Thyroid gland (tissue), 4 donors: Measurements from ENCODE around the gene PPP4C. TPM values are rescaled to one million over a fixed set of nuclear protein-coding genes. Genes with fewer than 3 reads are reported as not detected.

Experiments
- DNase-seq, 2 donors: peaks; one replicate each; pipeline ENCODE4 v3.0.0-alpha.2; 2019
- H3K27ac ChIP-seq, 3 donors: fragments of 200-600 bp; sonication (generic); 1 replicate in 2 of 3; 2 replicates in 1 of 3; pipeline ENCODE4 v1.5.1; 2016 to 2019; ENCODE audit warnings: mild to moderate bottlenecking in 1 of 3, moderate library complexity in 1 of 3
- H3K27me3 ChIP-seq: fragments of 200-600 bp; sonication (generic); one replicate; pipeline ENCODE4 v1.5.1; 2019
- H3K36me3 ChIP-seq, 2 donors: fragments of 200-600 bp; sonication (generic); one replicate each; pipeline ENCODE4 v1.5.1; 2016 to 2019
- H3K4me1 ChIP-seq, 2 donors: fragments of 200-600 bp; sonication (generic); one replicate each; pipeline ENCODE4 v1.5.1; 2017 to 2019
- H3K4me3 ChIP-seq, 3 donors: fragments of 200-600 bp; sonication (generic); replicated peaks in 1 of 3; 1 replicate in 2 of 3; 2 replicates in 1 of 3; pipeline ENCODE4 v1.5.1; 2016; ENCODE audit warnings: mild to moderate bottlenecking in 1 of 3
- H3K9me3 ChIP-seq: fragments of 200-600 bp; sonication (generic); one replicate; pipeline ENCODE4 v1.5.1; 2017
- POLR2A ChIP-seq, 2 donors: fragments of 450-650 bp; IDR thresholded peaks; one replicate each; pipeline ENCODE4 v1.6.1; 2017; ENCODE audit warnings: antibody characterized with exemption in 2 of 2, mild to moderate bottlenecking in 2 of 2, moderate library complexity in 1 of 2
- WGBS, 2 donors: methylation state at CpG; one replicate each; pipeline ENCODE4 v1.1.5; 2017; 5-methylcytosine and 5-hydroxymethylcytosine counted together
- intact Hi-C: fragments of 100-400 bp; cut with DNase I; formaldehyde crosslinking; loops from one replicate; pipeline ENCODE4 v1.15.1; 2023
- total RNA-seq, 4 donors: library from RNA; depleted of rRNA; stranded (reverse); fragments of >200 nt; gene quantifications; one replicate each; pipeline ENCODE4 v1.2.3, GENCODE V29; 2016
- TF ChIP-seq, protein P1 (sequence below), 6 experiments: fragments of 200-600 bp in 3 of 6; fragments of 450-650 bp in 3 of 6; sonication (generic) in 3 of 6; IDR thresholded peaks; one replicate each; pipeline ENCODE4 v1.5.1; 2016 to 2019; ENCODE audit warnings: antibody characterized with exemption in 6 of 6, mild to moderate bottlenecking in 2 of 6, inconsistent platforms in 1 of 6, moderate library complexity in 1 of 6

The PPP4C gene
- total RNA-seq, 4 donors from 2014 or later: 43.6 to 59.9 (median 50.8) TPM

DNA sequence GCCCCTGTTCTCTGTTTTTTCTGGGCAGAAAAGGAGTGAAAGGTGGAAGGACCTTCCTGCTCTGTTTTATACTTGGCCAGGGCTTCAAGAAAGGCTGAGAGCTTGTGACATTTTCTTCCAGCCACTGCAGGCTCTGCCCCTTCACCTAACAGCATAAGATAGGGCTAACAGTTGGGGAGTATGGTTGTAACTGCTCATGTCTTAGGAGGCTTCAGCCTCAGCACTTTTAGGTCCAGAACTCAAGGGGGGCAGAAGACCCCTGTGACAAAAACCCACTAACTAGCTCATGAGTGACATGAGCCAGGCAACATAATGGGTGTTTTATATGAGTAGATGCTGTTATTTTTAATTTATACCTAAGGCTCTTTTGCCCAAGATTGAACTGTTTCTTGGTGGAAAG is 5.3 kb upstream of the PPP4C start:
- peaks cover 16 to 33% of the 10 kb centered on the region in 2 donors for H3K4me1 ChIP-seq
- no peak overlapping the region for H3K27ac ChIP-seq
- intact Hi-C loops: no loop called here
- no peak for DNase-seq
- no peak overlapping the region for H3K4me3 ChIP-seq
- H3K9me3 ChIP-seq: no peaks in the 10 kb centered on the region
- H3K36me3 ChIP-seq: peaks cover 48 to 59% of the 10 kb centered on the region in 2 donors
- H3K27me3 ChIP-seq: no peaks in the 10 kb centered on the region
- TF ChIP-seq POLR2A (IDR thresholded peaks at IDR 0.05): no peak

DNA sequence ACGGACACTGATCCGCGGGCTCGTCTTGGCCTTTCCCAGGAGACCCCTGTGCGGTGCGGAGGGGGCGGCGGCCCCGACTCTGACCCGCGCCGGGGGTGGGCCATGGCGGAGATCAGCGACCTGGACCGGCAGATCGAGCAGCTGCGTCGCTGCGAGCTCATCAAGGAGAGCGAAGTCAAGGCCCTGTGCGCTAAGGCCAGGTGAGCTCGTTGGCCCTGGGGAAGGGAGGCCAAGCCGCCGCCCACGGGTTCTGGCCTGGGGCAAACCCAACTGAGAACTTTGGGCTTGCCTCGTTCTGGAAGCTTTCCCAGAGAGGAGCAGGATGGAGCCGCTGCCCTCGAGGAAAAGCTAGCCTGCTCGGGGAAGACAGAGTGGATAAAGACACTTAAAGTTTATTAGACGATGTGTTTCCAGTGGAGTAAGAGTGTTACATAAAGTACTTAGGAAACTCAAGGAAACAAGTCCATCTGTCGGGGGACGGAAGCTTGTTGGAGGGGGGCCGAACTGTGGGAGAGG is 540 bp downstream of the PPP4C start:
- intact Hi-C loops: no loop called here
- Histone ChIP-seq H3K4me1 (peaks cover 12 to 17% of the 10 kb centered on the region in 2 donors), H3K36me3 (peaks cover 20 to 27% of the 10 kb centered on the region in 2 donors), H3K27ac (peak overlapping the region; percentile 77 to 92 (median 88)), H3K9me3 (no peaks in the 10 kb centered on the region), H3K4me3 (peak overlapping the region; percentile 68 to 98 (median 92)), H3K27me3 (no peaks in the 10 kb centered on the region)
- TF ChIP-seq, protein P1, sequence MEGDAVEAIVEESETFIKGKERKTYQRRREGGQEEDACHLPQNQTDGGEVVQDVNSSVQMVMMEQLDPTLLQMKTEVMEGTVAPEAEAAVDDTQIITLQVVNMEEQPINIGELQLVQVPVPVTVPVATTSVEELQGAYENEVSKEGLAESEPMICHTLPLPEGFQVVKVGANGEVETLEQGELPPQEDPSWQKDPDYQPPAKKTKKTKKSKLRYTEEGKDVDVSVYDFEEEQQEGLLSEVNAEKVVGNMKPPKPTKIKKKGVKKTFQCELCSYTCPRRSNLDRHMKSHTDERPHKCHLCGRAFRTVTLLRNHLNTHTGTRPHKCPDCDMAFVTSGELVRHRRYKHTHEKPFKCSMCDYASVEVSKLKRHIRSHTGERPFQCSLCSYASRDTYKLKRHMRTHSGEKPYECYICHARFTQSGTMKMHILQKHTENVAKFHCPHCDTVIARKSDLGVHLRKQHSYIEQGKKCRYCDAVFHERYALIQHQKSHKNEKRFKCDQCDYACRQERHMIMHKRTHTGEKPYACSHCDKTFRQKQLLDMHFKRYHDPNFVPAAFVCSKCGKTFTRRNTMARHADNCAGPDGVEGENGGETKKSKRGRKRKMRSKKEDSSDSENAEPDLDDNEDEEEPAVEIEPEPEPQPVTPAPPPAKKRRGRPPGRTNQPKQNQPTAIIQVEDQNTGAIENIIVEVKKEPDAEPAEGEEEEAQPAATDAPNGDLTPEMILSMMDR (IDR thresholded peaks at IDR 0.05): no peak
- TF ChIP-seq POLR2A (IDR thresholded peaks at IDR 0.05): no peak
- peak in 1 of 2 donors; percentile 32 for DNase-seq
- WGBS, 2 donors: 2 to 3% methylated on average over 14 to 19 of the region's 33 CpGs

DNA sequence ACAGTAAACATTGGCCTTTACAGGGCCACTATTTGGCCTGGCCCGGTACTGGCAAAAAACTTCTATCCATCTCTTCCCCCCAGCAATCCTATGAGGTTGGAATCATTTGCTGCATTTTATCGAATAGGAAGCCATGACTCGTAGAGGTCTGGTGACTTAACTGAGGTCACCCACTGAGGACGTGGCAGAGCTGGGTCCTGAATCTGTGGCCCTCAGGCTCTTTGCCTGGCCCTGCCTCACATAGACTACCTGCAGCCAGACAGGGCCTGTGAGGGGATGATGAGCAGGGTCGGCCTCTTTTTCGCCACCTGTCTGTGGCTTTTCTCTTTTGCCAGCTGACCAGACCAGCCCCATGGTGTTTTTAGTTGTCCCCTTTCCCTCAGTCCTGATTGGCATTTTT is 1.9 kb downstream of the PPP4C start:
- Histone ChIP-seq H3K27me3 (no peaks in the 10 kb centered on the region), H3K36me3 (peaks cover 23% of the 10 kb centered on the region in 2 donors), H3K4me1 (peaks cover 12 to 17% of the 10 kb centered on the region in 2 donors), H3K9me3 (no peaks in the 10 kb centered on the region), H3K4me3 (no peak overlapping the region), H3K27ac (no peak overlapping the region)
- intact Hi-C loops: no loop called here
- no peak for DNase-seq
- 85 to 87% methylated on average over 6 of the region's 6 CpGs for WGBS, 2 donors
- TF ChIP-seq POLR2A (IDR thresholded peaks at IDR 0.05): no peak
- TF ChIP-seq, protein P1 (IDR thresholded peaks at IDR 0.05): no peak

DNA sequence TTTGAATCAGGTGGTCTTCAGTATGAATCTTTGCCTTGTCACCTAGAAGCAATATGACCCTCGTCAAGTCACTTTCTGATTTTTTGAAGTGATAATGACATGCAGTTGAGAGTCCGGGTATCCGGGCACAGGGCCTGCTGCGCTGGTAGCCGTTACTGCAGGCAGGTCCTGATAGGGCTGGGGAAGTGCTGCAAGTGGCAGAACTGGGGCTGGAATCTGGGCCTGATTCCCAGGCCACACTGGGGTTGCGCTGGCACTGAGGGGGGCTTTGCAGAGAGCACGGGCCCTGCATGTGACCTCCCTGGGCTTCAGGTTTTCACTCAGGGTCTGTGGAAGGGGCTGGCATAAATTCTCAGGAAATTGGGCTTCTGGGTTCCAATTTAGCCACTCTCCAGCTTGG is 3.0 kb downstream of the PPP4C start:
- 88 to 91% methylated on average over 6 to 7 of the region's 7 CpGs for WGBS, 2 donors
- no peak overlapping the region for H3K27ac ChIP-seq
- intact Hi-C loops: no loop called here
- H3K9me3 ChIP-seq: no peaks in the 10 kb centered on the region
- no peak for TF ChIP-seq POLR2A (IDR thresholded peaks at IDR 0.05)
- TF ChIP-seq, protein P1 (IDR thresholded peaks at IDR 0.05): no peak
- H3K4me1 ChIP-seq: peaks cover 12 to 17% of the 10 kb centered on the region in 2 donors
- no peak overlapping the region for H3K4me3 ChIP-seq
- no peaks in the 10 kb centered on the region for H3K27me3 ChIP-seq
- DNase-seq: no peak
- H3K36me3 ChIP-seq: peaks cover 32 to 34% of the 10 kb centered on the region in 2 donors

DNA sequence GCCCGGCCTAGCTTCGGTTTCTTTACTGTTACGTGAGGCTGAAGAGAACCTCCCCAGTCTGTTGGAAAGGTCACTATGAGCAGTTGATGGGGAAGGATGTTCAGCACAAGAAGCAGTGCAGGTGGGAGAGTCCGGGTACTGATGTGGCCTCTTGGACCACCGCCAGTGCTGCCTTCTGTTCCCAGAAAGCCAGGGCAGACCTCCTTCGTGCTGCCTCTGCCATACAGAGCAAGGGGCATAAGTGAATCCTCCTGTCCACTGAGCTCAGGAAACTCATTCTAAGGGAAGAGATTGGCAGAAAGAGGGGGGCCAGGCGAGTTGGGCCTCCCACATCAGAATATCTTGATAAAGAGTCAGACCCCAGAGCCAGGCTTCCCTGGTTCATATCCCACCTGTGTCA is 3.7 kb downstream of the PPP4C start:
- TF ChIP-seq POLR2A (IDR thresholded peaks at IDR 0.05): no peak
- TF ChIP-seq, protein P1 (IDR thresholded peaks at IDR 0.05): no peak
- DNase-seq: no peak

More for the DNA sequence above, 3.7 kb downstream of the PPP4C start:
- no peaks in the 10 kb centered on the region for H3K27me3 ChIP-seq
- no peak overlapping the region for H3K4me3 ChIP-seq
- no peaks in the 10 kb centered on the region for H3K9me3 ChIP-seq
- H3K27ac ChIP-seq: no peak overlapping the region
- H3K36me3 ChIP-seq: peaks cover 39 to 41% of the 10 kb centered on the region in 2 donors
- peaks cover 12 to 17% of the 10 kb centered on the region in 2 donors for H3K4me1 ChIP-seq
- intact Hi-C loops: no loop called here
- 91 to 93% methylated on average over 7 of the region's 7 CpGs for WGBS, 2 donors
